VCaP (cell line): Measurements from ENCODE around the gene SMG1.
A peak's percentile ranks its signal among the peaks of the same experiment; 100 is the strongest.

Source experiments
- H3K27ac ChIP-seq: fragments of 450-650 bp; 2 replicates; pipeline ENCODE4 v1.5.1; 2017
- TF ChIP-seq, protein P1 (sequence below): fragments of 450-650 bp; conservative IDR thresholded peaks from 2 replicates; pipeline ENCODE4 v1.5.1; 2017; ENCODE audit warnings: mild to moderate bottlenecking, moderate library complexity

Gene SMG1

DNA sequence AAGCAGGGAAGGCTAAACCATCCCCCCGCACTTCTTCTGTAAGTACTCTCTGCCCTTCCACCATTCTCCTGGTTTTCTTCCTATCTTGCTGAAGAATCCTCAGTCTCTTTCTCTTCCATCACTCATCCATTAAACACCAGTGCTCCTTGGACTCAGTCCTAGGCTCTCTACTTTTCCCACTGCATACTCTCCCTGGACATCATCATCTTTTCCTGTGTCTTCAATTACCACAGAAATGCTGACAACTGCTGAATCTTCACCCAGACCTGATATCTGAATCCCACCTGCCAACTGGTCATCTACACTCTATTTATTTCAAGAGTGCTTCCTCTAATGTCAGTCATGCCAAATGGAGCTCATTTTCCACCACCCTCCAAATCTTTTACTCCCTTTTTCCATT, 71.0 kb downstream of the SMG1 start:
- H3K27ac ChIP-seq, result no peak overlapping the region
- TF ChIP-seq, protein P1, sequence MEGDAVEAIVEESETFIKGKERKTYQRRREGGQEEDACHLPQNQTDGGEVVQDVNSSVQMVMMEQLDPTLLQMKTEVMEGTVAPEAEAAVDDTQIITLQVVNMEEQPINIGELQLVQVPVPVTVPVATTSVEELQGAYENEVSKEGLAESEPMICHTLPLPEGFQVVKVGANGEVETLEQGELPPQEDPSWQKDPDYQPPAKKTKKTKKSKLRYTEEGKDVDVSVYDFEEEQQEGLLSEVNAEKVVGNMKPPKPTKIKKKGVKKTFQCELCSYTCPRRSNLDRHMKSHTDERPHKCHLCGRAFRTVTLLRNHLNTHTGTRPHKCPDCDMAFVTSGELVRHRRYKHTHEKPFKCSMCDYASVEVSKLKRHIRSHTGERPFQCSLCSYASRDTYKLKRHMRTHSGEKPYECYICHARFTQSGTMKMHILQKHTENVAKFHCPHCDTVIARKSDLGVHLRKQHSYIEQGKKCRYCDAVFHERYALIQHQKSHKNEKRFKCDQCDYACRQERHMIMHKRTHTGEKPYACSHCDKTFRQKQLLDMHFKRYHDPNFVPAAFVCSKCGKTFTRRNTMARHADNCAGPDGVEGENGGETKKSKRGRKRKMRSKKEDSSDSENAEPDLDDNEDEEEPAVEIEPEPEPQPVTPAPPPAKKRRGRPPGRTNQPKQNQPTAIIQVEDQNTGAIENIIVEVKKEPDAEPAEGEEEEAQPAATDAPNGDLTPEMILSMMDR, result no peak

DNA sequence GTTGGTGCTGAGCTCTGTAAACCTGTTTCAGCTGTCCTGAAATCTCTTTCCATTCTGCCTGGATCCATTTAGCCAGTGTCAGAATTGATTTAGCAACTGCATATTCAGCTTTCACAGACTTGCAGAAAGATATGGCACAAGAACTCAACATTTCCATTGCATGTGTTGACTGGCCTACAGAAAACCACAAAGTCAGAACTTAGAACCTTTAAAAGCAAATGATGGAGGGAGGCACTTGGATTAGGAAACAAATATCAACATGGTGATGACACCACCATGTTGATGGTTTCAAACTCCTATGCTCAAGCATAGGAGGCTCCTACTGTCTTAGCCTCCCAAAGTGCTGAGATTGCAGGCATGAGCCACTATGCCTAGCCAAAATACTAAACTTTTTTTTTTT, 72.5 kb downstream of the SMG1 start:
- TF ChIP-seq, protein P1, result no peak
- no peak overlapping the region for H3K27ac ChIP-seq

DNA sequence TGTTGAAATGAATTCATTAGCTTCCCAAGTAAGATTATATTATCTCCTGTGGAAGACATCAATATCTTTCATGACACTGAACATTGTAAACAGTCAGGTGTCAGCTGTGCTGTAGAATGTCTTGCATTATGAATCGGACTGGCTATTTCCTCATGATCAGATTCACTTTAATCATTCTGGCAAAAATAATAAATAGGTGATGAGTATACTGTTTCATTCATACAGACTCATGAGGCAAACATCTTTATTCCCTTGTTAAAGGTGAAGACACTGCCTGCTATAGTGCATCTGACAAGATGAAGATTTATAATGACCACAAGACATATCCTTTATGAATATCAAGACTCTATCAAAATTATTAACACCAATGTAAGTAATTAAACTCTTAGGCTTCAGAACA, 73.6 kb downstream of the SMG1 start:
- H3K27ac ChIP-seq, result no peak overlapping the region

DNA sequence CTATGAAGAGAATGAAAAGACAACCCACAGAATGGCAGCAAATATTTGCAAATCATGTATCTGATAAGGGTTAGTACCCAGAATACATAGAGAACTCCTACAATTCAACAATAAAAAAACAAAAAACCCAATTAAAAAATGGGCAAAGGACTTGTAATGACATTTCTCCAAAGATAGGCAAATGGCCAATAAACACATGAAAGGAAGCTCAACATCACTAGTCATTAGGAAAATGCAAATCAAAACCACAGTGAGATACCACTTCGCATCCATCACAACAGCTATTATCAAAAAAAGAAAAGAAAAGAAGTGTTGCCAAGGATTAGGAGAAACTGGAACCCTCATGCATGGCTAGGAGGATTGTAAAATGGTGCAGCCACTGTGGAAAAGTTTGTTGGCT, 79.8 kb downstream of the SMG1 start:
- peak overlapping the region; percentile 31; the same call in 1 of the 2 replicates for H3K27ac ChIP-seq
- TF ChIP-seq, protein P1, result no peak

More for the DNA sequence above, 73.6 kb downstream of the SMG1 start:
- TF ChIP-seq, protein P1, result no peak

DNA sequence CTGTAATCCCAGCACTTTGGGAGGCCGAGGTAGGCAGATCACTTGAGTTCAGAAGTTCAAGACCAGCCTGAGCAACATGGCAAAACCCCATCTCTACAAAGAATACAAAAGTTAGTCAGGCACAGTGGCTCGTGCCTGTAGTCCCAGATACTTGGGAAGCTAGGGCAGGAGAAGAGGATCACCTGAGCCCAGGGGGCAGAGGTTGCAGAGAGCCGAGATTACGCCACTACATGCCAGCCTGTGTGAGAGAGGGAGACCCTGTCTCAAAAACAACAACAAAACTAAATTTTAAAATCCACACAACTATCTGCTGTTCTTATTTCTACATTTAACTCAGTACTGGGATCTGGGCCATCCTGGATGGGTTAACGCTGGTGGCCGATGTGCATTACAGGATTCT, 83.6 kb downstream of the SMG1 start:
- no peak overlapping the region for H3K27ac ChIP-seq
- TF ChIP-seq, protein P1, result no peak

DNA sequence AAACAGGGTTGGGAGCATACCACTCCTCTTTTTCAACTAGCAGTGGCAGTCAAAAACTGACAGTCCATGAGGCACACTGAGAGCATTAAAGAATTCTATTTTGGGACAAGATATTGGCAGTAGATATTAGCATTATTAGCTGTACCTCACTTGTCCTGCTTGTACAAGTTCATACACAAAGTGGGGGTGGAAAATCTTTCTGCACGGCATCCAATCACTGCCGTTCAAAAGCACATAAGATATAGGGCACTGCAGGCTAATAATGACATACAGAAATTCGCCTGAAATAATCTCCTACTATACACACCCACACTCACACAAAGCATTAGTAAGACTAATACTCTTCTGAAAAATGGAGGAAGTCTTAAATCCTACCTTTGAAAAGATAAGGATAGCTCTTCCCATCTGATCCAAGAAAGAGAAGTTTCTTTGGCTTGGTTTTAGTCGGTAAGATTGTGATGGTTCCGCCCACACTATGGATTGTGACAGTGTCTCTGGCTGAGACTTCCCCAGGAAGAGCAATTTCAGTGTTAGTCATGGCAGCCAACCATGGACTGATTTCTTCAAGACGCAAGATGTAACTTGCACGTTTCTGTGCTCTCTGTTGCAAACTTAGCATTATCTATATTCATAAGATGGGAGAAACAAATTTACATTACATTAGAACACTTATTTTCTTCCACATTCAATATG, 84.2 kb downstream of the SMG1 start:
- TF ChIP-seq, protein P1, result no peak
- H3K27ac ChIP-seq, result no peak overlapping the region

DNA sequence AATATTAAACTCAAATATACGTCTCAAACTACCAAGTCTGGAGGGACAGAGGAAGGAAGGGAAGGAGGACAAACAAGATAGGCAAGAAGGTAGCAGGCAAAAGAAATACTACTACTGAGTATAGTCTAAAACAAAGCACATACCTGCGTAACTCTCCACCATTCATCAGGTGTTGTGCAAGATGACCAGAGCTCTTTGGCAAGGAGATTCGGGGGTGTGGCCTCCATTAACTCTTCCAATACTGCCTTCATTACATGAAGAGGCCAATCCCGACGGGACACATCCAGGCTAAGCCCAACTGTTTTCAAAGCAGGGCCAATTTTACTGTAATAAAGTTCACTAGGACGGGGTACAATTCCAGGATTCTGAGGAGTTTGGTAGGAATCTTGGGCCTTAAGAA, 86.7 kb downstream of the SMG1 start:
- peak overlapping the region; percentile 1; the same call in 1 of the 2 replicates for H3K27ac ChIP-seq
- TF ChIP-seq, protein P1, result no peak
